Progenitor cell of endocrine pancreas (in vitro differentiated cells): ENCODE measurements around the gene YIF1A. TPM values are rescaled to one million over a fixed set of nuclear protein-coding genes. Genes with fewer than 3 reads are reported as not detected.

ENCODE experiments used
- DNase-seq: peaks from one replicate; pipeline ENCODE4 v3.0.0; 2021; ENCODE audit warnings: low spot score; ENCODE audit not compliant: unreplicated experiment
- H3K27ac Mint-ChIP-seq: 2 replicates; pipeline ENCODE4 v1.8.0; 2021; ENCODE audit warnings: mild to moderate bottlenecking, moderate library complexity, mixed read lengths
- H3K27me3 Mint-ChIP-seq: 2 replicates; pipeline ENCODE4 v1.8.0; 2021; ENCODE audit warnings: mixed read lengths
- H3K36me3 Mint-ChIP-seq: 2 replicates; pipeline ENCODE4 v1.8.0; 2022; ENCODE audit warnings: mixed read lengths; ENCODE audit not compliant: insufficient read depth
- H3K4me1 Mint-ChIP-seq: 2 replicates; pipeline ENCODE4 v1.8.0; 2021; ENCODE audit warnings: low read depth, mixed read lengths
- H3K4me3 Mint-ChIP-seq: 2 replicates; pipeline ENCODE4 v1.8.0; 2021; ENCODE audit warnings: low read depth, mild to moderate bottlenecking, moderate library complexity, mixed read lengths
- H3K9me3 Mint-ChIP-seq: 2 replicates; pipeline ENCODE4 v1.8.0; 2021; ENCODE audit warnings: low read depth, mixed read lengths
- total RNA-seq: library from RNA; stranded (reverse); gene quantifications from 2 replicates; pipeline ENCODE4 v1.2.1, GENCODE V29; 2021
- TF ChIP-seq, protein P1 (sequence below): fragments of 200-600 bp; sonication (generic); IDR thresholded peaks from one replicate; pipeline ENCODE4 v1.5.0; 2021; ENCODE audit warnings: antibody characterized with exemption, mild to moderate bottlenecking; ENCODE audit not compliant: unreplicated experiment

YIF1A gene
- total RNA-seq, 1 donor from 2014 or later = 61.7 TPM

DNA sequence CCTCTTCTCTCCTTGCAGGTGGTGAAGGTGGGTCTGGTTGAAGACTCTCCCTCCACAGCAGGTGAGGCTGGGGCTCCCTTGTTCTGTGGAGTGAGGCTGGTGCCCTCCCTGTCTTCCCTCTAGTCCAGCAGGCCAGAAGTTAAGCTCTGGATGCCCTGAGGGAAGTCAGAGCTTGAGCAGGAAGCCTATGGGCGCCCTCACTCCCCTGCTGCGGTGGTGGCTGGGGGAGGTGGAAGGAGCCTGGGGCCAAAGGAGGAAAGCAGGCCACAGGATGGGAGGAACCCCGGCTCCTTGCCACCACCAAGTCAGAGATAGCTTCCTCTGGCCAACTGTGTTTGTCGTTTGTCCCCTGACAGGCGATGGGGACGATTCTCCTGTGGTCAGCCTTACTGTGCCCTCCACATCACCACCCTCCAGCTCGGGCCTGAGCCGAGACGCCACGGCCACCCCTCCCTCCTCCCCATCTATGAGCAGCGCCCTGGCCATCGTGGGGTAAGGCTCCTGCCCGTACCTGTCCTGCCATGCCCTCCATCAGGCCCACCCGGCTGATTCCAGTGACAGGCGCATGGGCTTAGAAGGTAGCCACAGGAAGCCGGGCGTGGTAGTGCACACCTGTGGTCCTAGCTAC is 50.0 kb downstream of the YIF1A start:
- Mint-ChIP-seq H3K27ac (no peak overlapping the region), H3K4me1 (no peaks in the 10 kb centered on the region), H3K4me3 (no peak overlapping the region), H3K9me3 (no peaks in the 10 kb centered on the region), H3K36me3 (peaks cover 15% of the 10 kb centered on the region), H3K27me3 (no peaks in the 10 kb centered on the region)
- DNase-seq = no peak
- TF ChIP-seq, protein P1, sequence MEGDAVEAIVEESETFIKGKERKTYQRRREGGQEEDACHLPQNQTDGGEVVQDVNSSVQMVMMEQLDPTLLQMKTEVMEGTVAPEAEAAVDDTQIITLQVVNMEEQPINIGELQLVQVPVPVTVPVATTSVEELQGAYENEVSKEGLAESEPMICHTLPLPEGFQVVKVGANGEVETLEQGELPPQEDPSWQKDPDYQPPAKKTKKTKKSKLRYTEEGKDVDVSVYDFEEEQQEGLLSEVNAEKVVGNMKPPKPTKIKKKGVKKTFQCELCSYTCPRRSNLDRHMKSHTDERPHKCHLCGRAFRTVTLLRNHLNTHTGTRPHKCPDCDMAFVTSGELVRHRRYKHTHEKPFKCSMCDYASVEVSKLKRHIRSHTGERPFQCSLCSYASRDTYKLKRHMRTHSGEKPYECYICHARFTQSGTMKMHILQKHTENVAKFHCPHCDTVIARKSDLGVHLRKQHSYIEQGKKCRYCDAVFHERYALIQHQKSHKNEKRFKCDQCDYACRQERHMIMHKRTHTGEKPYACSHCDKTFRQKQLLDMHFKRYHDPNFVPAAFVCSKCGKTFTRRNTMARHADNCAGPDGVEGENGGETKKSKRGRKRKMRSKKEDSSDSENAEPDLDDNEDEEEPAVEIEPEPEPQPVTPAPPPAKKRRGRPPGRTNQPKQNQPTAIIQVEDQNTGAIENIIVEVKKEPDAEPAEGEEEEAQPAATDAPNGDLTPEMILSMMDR = no peak

DNA sequence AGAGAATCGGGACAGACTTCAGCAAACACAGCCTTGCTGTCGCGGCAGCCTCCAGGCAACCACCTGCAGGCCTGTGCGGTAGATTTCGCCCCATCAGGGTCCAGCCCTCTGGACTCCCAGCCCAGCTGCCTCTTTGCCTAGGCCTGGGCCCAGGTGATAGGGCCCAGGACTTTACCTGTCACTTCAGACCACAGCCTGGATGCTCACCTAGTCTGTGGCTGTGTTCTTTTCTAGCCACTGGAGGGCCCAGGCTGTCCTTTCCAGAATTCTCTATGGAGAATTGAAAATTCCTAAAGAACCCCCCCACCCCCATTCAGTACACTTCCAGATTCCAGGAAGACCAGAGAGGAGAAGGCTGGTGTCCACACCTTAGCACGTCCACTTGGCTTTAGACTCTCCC is 51.1 kb downstream of the YIF1A start:
- Mint-ChIP-seq H3K27ac (no peak overlapping the region), H3K9me3 (no peaks in the 10 kb centered on the region), H3K4me1 (no peaks in the 10 kb centered on the region), H3K27me3 (no peaks in the 10 kb centered on the region), H3K36me3 (peaks cover 15% of the 10 kb centered on the region), H3K4me3 (no peak overlapping the region)
- DNase-seq = no peak
- TF ChIP-seq, protein P1 = no peak

DNA sequence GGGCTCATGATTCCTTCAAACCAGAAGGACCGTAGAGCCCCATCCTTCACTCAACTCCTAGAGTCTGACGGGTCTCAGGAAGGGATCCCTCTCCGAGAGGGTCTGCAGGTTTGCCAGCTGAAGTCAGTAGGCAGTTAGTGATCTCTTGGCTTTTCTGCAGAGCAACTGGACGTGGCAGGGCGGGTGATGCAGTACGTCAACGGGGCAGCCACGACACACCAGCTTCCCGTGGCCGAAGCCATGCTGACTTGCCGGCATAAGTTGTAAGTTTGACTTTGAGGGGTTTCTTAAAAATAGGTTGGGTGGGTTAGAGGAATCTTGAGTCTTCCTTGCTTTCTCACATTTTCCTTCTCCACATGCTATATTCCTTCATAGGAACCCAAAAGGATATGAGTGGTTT is 53.8 kb downstream of the YIF1A start:
- Mint-ChIP-seq H3K4me1 (no peaks in the 10 kb centered on the region), H3K27me3 (no peaks in the 10 kb centered on the region), H3K9me3 (no peaks in the 10 kb centered on the region), H3K4me3 (no peak overlapping the region), H3K36me3 (peaks cover 13% of the 10 kb centered on the region), H3K27ac (no peak overlapping the region)
- TF ChIP-seq, protein P1 = no peak
- no peak for DNase-seq

Other genes with a start within 250 kb of the YIF1A start
- 3.9 and 4.8 TPM in 2 replicates for gene GAL3ST3, start 240.0 kb downstream of the YIF1A start, total RNA-seq
- gene SF3B2, start 236.8 kb downstream of the YIF1A start, total RNA-seq = 211 and 216 TPM in 2 replicates
- 68.3 and 72.3 TPM in 2 replicates for gene PACS1, start 218.9 kb downstream of the YIF1A start, total RNA-seq
- gene KLC2, start 31.4 kb downstream of the YIF1A start, total RNA-seq = 69.8 and 70.9 TPM in 2 replicates
- gene RAB1B, start 20.5 kb downstream of the YIF1A start, total RNA-seq = 100 and 102 TPM in 2 replicates
- gene CNIH2, start 11.0 kb downstream of the YIF1A start, total RNA-seq = 21.3 and 21.7 TPM in 2 replicates
- 0.33 and 0.57 TPM in 2 replicates for gene TMEM151A, start 2.8 kb upstream of the YIF1A start, total RNA-seq
- gene CD248, start 27.9 kb upstream of the YIF1A start, total RNA-seq = 0.22 and 0.67 TPM in 2 replicates
- 1.5 and 2.3 TPM in 2 replicates for gene RIN1, start 47.3 kb upstream of the YIF1A start, total RNA-seq
- 38.1 and 38.3 TPM in 2 replicates for gene BRMS1, start 56.0 kb upstream of the YIF1A start, total RNA-seq
- 25.9 and 28.7 TPM in 2 replicates for gene B4GAT1, start 58.5 kb upstream of the YIF1A start, total RNA-seq
- 35.6 and 38.2 TPM in 2 replicates for gene SLC29A2, start 82.6 kb upstream of the YIF1A start, total RNA-seq
- not detected in 2 replicates for gene NPAS4, start 131.9 kb upstream of the YIF1A start, total RNA-seq
- 54.3 and 59.1 TPM in 2 replicates for gene MRPL11, start 149.7 kb upstream of the YIF1A start, total RNA-seq
- gene PELI3, start 177.8 kb upstream of the YIF1A start, total RNA-seq = 16.9 and 17.8 TPM in 2 replicates
- 78.7 and 79.7 TPM in 2 replicates for gene DPP3, start 191.3 kb upstream of the YIF1A start, total RNA-seq
- gene BBS1, start 221.5 kb upstream of the YIF1A start, total RNA-seq = 75.4 and 80.3 TPM in 2 replicates